HepG2 (cell line): ENCODE data around the gene LIFR. TPM values are rescaled to one million over a fixed set of nuclear protein-coding genes. Genes with fewer than 3 reads are reported as not detected.

ENCODE experiments used
- DMAP1 ChIP-seq: IDR thresholded peaks from 2 replicates; pipeline ENCODE4 v1.6.1; 2016
- GLMP ChIP-seq: sonication (generic); formaldehyde crosslinking; IDR thresholded peaks from 2 replicates; pipeline ENCODE4 v1.9.0; 2021; ENCODE audit warnings: missing genetic modification reagents, mild to moderate bottlenecking, borderline replicate concordance
- HMG20A ChIP-seq: IDR thresholded peaks from 2 replicates; pipeline ENCODE4 v1.6.1; 2016; ENCODE audit warnings: borderline replicate concordance
- HMGXB3 ChIP-seq: sonication (generic); formaldehyde crosslinking; IDR thresholded peaks from 2 replicates; pipeline ENCODE4 v1.4.0; 2020; ENCODE audit warnings: missing genetic modification reagents, borderline replicate concordance
- HOXA5 ChIP-seq: sonication (generic); formaldehyde crosslinking; IDR thresholded peaks from 2 replicates; pipeline ENCODE4 v1.4.0; 2020; ENCODE audit warnings: missing genetic modification reagents
- KDM4B ChIP-seq: sonication (generic); formaldehyde crosslinking; IDR thresholded peaks from 2 replicates; pipeline ENCODE4 v1.4.0; 2020; ENCODE audit warnings: missing genetic modification reagents
- KDM5A ChIP-seq: fragments of 200-600 bp; sonication (generic); IDR thresholded peaks from 2 replicates; pipeline ENCODE4 v1.7.0; 2018; ENCODE audit warnings: antibody characterized with exemption, mild to moderate bottlenecking, low read length, borderline replicate concordance
- MAFG ChIP-seq: sonication (generic); formaldehyde crosslinking; IDR thresholded peaks from 2 replicates; pipeline ENCODE4 v1.5.1; 2020; ENCODE audit warnings: mild to moderate bottlenecking, missing genetic modification reagents
- MIXL1 ChIP-seq: IDR thresholded peaks from 2 replicates; pipeline ENCODE4 v1.6.1; 2016
- MYNN ChIP-seq: sonication (generic); formaldehyde crosslinking; IDR thresholded peaks from 2 replicates; pipeline ENCODE4 v1.4.0; 2020; ENCODE audit warnings: mild to moderate bottlenecking, low read depth, missing genetic modification reagents
- NFRKB ChIP-seq: fragments of 450-650 bp; IDR thresholded peaks from 2 replicates; pipeline ENCODE4 v1.6.1; 2017
- NFYC ChIP-seq: IDR thresholded peaks from 2 replicates; pipeline ENCODE4 v1.6.1; 2016; ENCODE audit warnings: missing genetic modification reagents, missing compliant biosample characterization
- SMC3 ChIP-seq: IDR thresholded peaks from 2 replicates; pipeline ENCODE4 v1.6.1; 2011; ENCODE audit warnings: low read length, improper control_type of control experiment
- SRSF9 ChIP-seq: fragments of 200-400 bp; formaldehyde crosslinking; IDR thresholded peaks from 2 replicates; pipeline ENCODE4 v1.6.1; 2018; ENCODE audit warnings: borderline replicate concordance, mild to moderate bottlenecking, low read depth, low read length; ENCODE audit not compliant: insufficient read depth, poor library complexity, severe bottlenecking
- ZBTB3 ChIP-seq: sonication (generic); formaldehyde crosslinking; IDR thresholded peaks from 2 replicates; pipeline ENCODE4 v1.4.0; 2020; ENCODE audit warnings: low read depth, mild to moderate bottlenecking, moderate library complexity, missing genetic modification reagents, borderline replicate concordance
- ZNF20 ChIP-seq: sonication (generic); formaldehyde crosslinking; IDR thresholded peaks from 2 replicates; pipeline ENCODE4 v1.4.0; 2020; ENCODE audit warnings: mild to moderate bottlenecking, moderate library complexity, missing genetic modification reagents
- ZNF331 ChIP-seq: sonication (generic); formaldehyde crosslinking; IDR thresholded peaks from 2 replicates; pipeline ENCODE4 v1.4.0; 2020; ENCODE audit warnings: missing genetic modification reagents
- ZNF33A ChIP-seq: sonication (generic); formaldehyde crosslinking; IDR thresholded peaks from 2 replicates; pipeline ENCODE4 v1.5.1; 2020; ENCODE audit warnings: missing genetic modification reagents, mild to moderate bottlenecking, moderate library complexity, borderline replicate concordance
- ZNF546 ChIP-seq: sonication (generic); formaldehyde crosslinking; conservative IDR thresholded peaks from 2 replicates; pipeline ENCODE4 v1.8.1; 2023; ENCODE audit warnings: mild to moderate bottlenecking, missing genetic modification reagents
- ZNF572 ChIP-seq: sonication (generic); formaldehyde crosslinking; IDR thresholded peaks from 2 replicates; pipeline ENCODE4 v1.5.1; 2020; ENCODE audit warnings: mild to moderate bottlenecking, missing genetic modification reagents
- ZNF782 ChIP-seq: sonication (generic); formaldehyde crosslinking; IDR thresholded peaks from 2 replicates; pipeline ENCODE4 v1.4.0; 2020; ENCODE audit warnings: missing genetic modification reagents, mild to moderate bottlenecking, borderline replicate concordance
- polyA plus RNA-seq, 8 experiments: library from polyadenylated mRNA; depleted of rRNA in 3 of 8; stranded (reverse) in 7 of 8; unstranded in 1 of 8; fragments of >200 nt; fragmentation: Illumina TruSeq in 4 of 8; extraction: Trizol in 4 of 8; gene quantifications; 2 replicates each; pipeline versions ENCODE4 v1.2.1 to v1.2.3, GENCODE V29; 2011 to 2016; ENCODE audit warnings: low read depth in 4 of 8, missing spikeins in 1 of 8, mixed read lengths in 1 of 8; ENCODE audit not compliant: insufficient read depth in 1 of 8
- total RNA-seq, 5 experiments: library from RNA; depleted of rRNA; stranded (reverse); fragments of >200 nt; fragmentation: Illumina TruSeq; extraction: Trizol; gene quantifications; 2 replicates each; pipeline ENCODE4 v1.2.3, GENCODE V29; 2016; ENCODE audit warnings: low read depth in 1 of 5
- TF ChIP-seq, protein P1 (sequence below): sonication (generic); formaldehyde crosslinking; IDR thresholded peaks from 2 replicates; pipeline ENCODE4 v1.4.0; 2020; ENCODE audit warnings: mild to moderate bottlenecking, missing genetic modification reagents
- TF ChIP-seq, protein P2 (sequence below): sonication (generic); formaldehyde crosslinking; IDR thresholded peaks from 2 replicates; pipeline ENCODE4 v1.4.0; 2020; ENCODE audit warnings: missing genetic modification reagents

The LIFR gene
- total and polyA plus RNA-seq, 2 of the 13 experiments (the other 11 are each of a cell fraction or from before 2014, with no cell fraction given), result 6.3 to 25.2 TPM

- TF ChIP-seq ZBTB3 (CRISPR knock-in tag) (no peak), MYNN (CRISPR knock-in tag) (no peak), SRSF9 (no peak), MIXL1 (CRISPR knock-in tag) (peak; percentile 71; the same call in 1 of the 2 replicates), GLMP (no peak), MAFG (no peak), ZNF782 (no peak), SMC3 (no peak), NFYC (CRISPR knock-in tag) (no peak), ZNF572 (CRISPR knock-in tag) (no peak), HMGXB3 (CRISPR knock-in tag) (no peak), HMG20A (no peak; the same call in 1 of the 2 replicates), KDM5A (no peak), ZNF331 (CRISPR knock-in tag) (peak; percentile 10; the same call in 1 of the 2 replicates), NFRKB (no peak), ZNF546 (CRISPR knock-in tag) (no peak), HOXA5 (CRISPR knock-in tag) (no peak), DMAP1 (CRISPR knock-in tag) (no peak), KDM4B (CRISPR knock-in tag) (no peak), ZNF20 (CRISPR knock-in tag) (no peak), ZNF33A (no peak)
- TF ChIP-seq, protein P1, sequence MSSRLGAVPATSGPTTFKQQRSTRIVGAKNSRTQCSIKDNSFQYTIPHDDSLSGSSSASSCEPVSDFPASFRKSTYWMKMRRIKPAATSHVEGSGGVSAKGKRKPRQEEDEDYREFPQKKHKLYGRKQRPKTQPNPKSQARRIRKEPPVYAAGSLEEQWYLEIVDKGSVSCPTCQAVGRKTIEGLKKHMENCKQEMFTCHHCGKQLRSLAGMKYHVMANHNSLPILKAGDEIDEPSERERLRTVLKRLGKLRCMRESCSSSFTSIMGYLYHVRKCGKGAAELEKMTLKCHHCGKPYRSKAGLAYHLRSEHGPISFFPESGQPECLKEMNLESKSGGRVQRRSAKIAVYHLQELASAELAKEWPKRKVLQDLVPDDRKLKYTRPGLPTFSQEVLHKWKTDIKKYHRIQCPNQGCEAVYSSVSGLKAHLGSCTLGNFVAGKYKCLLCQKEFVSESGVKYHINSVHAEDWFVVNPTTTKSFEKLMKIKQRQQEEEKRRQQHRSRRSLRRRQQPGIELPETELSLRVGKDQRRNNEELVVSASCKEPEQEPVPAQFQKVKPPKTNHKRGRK (CRISPR knock-in tag), result no peak
- TF ChIP-seq, protein P2, sequence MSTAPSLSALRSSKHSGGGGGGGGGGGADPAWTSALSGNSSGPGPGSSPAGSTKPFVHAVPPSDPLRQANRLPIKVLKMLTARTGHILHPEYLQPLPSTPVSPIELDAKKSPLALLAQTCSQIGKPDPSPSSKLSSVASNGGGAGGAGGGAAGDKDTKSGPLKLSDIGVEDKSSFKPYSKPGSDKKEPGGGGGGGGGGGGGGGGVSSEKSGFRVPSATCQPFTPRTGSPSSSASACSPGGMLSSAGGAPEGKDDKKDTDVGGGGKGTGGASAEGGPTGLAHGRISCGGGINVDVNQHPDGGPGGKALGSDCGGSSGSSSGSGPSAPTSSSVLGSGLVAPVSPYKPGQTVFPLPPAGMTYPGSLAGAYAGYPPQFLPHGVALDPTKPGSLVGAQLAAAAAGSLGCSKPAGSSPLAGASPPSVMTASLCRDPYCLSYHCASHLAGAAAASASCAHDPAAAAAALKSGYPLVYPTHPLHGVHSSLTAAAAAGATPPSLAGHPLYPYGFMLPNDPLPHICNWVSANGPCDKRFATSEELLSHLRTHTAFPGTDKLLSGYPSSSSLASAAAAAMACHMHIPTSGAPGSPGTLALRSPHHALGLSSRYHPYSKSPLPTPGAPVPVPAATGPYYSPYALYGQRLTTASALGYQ (CRISPR knock-in tag), result no peak
Observed at GRCh38 chr5:38535248-38535750, 21.1 kb downstream of the LIFR start (continued).
